NB4 (cell line): ENCODE data around the gene PLA2G4B.

ENCODE experiments used
- MYC ChIP-seq: IDR thresholded peaks from 2 replicates; pipeline ENCODE4 v1.6.1; 2011; ENCODE audit warnings: low read depth, low read length
- POLR2A ChIP-seq: IDR thresholded peaks from 2 replicates; pipeline ENCODE4 v1.6.1; 2011; ENCODE audit warnings: mild to moderate bottlenecking; ENCODE audit not compliant: insufficient read length; ENCODE audit errors: extremely low read depth
- TF ChIP-seq, protein P1 (sequence below): IDR thresholded peaks from one replicate; pipeline ENCODE4 v1.5.1; 2012; ENCODE audit warnings: low read depth, low read length
- TF ChIP-seq, protein P2 (sequence below): IDR thresholded peaks from 2 replicates; pipeline ENCODE4 v1.6.1; 2011; ENCODE audit warnings: low read depth, low read length

DNA sequence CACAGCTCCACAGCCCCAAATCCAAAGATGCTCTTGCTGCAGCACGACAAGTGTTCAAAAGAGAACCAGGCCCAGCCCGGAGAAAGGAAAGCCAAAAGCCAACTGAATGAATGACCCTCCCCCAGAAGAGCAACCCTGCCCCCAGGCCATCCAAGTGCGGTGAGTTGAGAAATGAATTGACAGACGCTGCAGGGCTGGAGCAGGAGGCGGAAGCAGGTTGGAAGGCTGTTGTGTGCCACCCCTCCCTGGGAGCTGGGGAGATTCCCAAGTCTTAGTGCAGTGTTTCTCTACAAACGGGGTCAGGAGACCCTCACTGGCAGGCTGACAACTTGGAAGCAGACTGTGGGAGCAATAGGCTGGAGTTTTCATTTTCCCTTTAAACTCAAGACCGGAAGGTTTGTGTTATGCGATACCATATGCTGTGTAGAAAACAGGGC lies 58.7 kb downstream of the PLA2G4B start:
- TF ChIP-seq, protein P1, sequence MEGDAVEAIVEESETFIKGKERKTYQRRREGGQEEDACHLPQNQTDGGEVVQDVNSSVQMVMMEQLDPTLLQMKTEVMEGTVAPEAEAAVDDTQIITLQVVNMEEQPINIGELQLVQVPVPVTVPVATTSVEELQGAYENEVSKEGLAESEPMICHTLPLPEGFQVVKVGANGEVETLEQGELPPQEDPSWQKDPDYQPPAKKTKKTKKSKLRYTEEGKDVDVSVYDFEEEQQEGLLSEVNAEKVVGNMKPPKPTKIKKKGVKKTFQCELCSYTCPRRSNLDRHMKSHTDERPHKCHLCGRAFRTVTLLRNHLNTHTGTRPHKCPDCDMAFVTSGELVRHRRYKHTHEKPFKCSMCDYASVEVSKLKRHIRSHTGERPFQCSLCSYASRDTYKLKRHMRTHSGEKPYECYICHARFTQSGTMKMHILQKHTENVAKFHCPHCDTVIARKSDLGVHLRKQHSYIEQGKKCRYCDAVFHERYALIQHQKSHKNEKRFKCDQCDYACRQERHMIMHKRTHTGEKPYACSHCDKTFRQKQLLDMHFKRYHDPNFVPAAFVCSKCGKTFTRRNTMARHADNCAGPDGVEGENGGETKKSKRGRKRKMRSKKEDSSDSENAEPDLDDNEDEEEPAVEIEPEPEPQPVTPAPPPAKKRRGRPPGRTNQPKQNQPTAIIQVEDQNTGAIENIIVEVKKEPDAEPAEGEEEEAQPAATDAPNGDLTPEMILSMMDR, result no peak
- TF ChIP-seq POLR2A, result no peak
- TF ChIP-seq MYC, result no peak
- TF ChIP-seq, protein P2, sequence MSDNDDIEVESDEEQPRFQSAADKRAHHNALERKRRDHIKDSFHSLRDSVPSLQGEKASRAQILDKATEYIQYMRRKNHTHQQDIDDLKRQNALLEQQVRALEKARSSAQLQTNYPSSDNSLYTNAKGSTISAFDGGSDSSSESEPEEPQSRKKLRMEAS, result no peak
